Smooth muscle cell (in vitro differentiated cells): Measurements from ENCODE around the gene DBH. TPM values are rescaled to one million over a fixed set of nuclear protein-coding genes. Genes with fewer than 3 reads are reported as not detected.

Experiments used
- DNase-seq: peaks from one replicate; lab custom pipeline; 2025; ENCODE audit not compliant: unreplicated experiment; lab: John Stamatoyannopoulos, UW
- H2AFZ ChIP-seq: fragments of 200-600 bp; sonication (generic); 2 replicates; pipeline ENCODE4 v1.6.0; 2016; ENCODE audit warnings: antibody characterized with exemption, low read depth, mild to moderate bottlenecking
- H3F3A ChIP-seq: fragments of 200-600 bp; sonication (generic); 2 replicates; pipeline ENCODE4 v1.6.0; 2017; ENCODE audit warnings: antibody characterized with exemption, low read depth
- H3K27ac ChIP-seq: fragments of 200-600 bp; sonication (generic); 2 replicates; pipeline ENCODE4 v1.5.1; 2016; ENCODE audit warnings: low read depth, mild to moderate bottlenecking
- H3K27me3 ChIP-seq: fragments of 200-600 bp; sonication (generic); 2 replicates; pipeline ENCODE4 v1.6.1; 2016; ENCODE audit warnings: low read depth, mild to moderate bottlenecking
- H3K36me3 ChIP-seq: fragments of 200-600 bp; sonication (generic); 2 replicates; pipeline ENCODE4 v1.5.1; 2016; ENCODE audit warnings: low read depth
- H3K4me1 ChIP-seq: fragments of 200-600 bp; sonication (generic); 2 replicates; pipeline ENCODE4 v1.5.1; 2016; ENCODE audit warnings: low read depth
- H3K4me2 ChIP-seq: fragments of 200-600 bp; sonication (generic); 2 replicates; pipeline ENCODE4 v1.6.0; 2016; ENCODE audit warnings: mild to moderate bottlenecking
- H3K4me3 ChIP-seq: fragments of 200-600 bp; sonication (generic); 2 replicates; pipeline ENCODE4 v1.5.1; 2016; ENCODE audit warnings: mild to moderate bottlenecking
- H3K79me2 ChIP-seq: fragments of 200-600 bp; sonication (generic); 2 replicates; pipeline ENCODE4 v1.6.0; 2016; ENCODE audit warnings: low read depth, mild to moderate bottlenecking
- H3K9ac ChIP-seq: fragments of 200-600 bp; sonication (generic); 2 replicates; pipeline ENCODE4 v1.6.0; 2016; ENCODE audit warnings: low read depth
- H3K9me3 ChIP-seq: fragments of 200-600 bp; sonication (generic); replicated peaks from 2 replicates; pipeline ENCODE4 v1.5.1; 2016; ENCODE audit warnings: low read depth
- H4K20me1 ChIP-seq: fragments of 200-600 bp; sonication (generic); 2 replicates; pipeline ENCODE4 v1.6.0; 2016; ENCODE audit warnings: low read depth
- WGBS: methylation state at CpG from one replicate; pipeline ENCODE4 v1.1.7; 2016; ENCODE audit warnings: low lambda C conversion rate; 5-methylcytosine and 5-hydroxymethylcytosine counted together
- polyA plus RNA-seq: library from polyadenylated mRNA; unstranded; fragments of >200 nt; fragmentation: Nextera tagmentation; extraction: Ambion mirVana; gene quantifications from 2 replicates; pipeline ENCODE4 v1.2.1, GENCODE V29; 2016
- total RNA-seq: library from RNA; depleted of rRNA; stranded (reverse); fragments of >200 nt; gene quantifications from 2 replicates; pipeline ENCODE4 v1.2.3, GENCODE V29; 2014
- TF ChIP-seq, protein P1 (sequence below): fragments of 200-600 bp; sonication (generic); IDR thresholded peaks from 2 replicates; pipeline ENCODE4 v1.5.1; 2017; ENCODE audit warnings: borderline replicate concordance, mild to moderate bottlenecking, antibody characterized with exemption; ENCODE audit not compliant: insufficient read depth, poor library complexity, severe bottlenecking

Gene DBH
- total and polyA plus RNA-seq, 2 experiments from 2014 or later, result 0.22 TPM; not detected in 1

GRCh38 chr9:133608382-133608781 lies 27.8 kb upstream of the DBH start:
- H3F3A ChIP-seq, result no peaks in the 10 kb centered on the region
- no peak overlapping the region for H3K27ac ChIP-seq
- TF ChIP-seq, protein P1, sequence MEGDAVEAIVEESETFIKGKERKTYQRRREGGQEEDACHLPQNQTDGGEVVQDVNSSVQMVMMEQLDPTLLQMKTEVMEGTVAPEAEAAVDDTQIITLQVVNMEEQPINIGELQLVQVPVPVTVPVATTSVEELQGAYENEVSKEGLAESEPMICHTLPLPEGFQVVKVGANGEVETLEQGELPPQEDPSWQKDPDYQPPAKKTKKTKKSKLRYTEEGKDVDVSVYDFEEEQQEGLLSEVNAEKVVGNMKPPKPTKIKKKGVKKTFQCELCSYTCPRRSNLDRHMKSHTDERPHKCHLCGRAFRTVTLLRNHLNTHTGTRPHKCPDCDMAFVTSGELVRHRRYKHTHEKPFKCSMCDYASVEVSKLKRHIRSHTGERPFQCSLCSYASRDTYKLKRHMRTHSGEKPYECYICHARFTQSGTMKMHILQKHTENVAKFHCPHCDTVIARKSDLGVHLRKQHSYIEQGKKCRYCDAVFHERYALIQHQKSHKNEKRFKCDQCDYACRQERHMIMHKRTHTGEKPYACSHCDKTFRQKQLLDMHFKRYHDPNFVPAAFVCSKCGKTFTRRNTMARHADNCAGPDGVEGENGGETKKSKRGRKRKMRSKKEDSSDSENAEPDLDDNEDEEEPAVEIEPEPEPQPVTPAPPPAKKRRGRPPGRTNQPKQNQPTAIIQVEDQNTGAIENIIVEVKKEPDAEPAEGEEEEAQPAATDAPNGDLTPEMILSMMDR, result no peak
- H3K4me1 ChIP-seq, result no peaks in the 10 kb centered on the region
- DNase-seq, result no peak
- no peaks in the 10 kb centered on the region for H3K9me3 ChIP-seq
- no peak overlapping the region for H3K9ac ChIP-seq
- H3K79me2 ChIP-seq, result no peaks in the 10 kb centered on the region
- no peaks in the 10 kb centered on the region for H4K20me1 ChIP-seq
- H3K27me3 ChIP-seq, result peaks cover 19% of the 10 kb centered on the region
- no peak overlapping the region for H2AFZ ChIP-seq
- no peaks in the 10 kb centered on the region for H3K36me3 ChIP-seq
- no peak overlapping the region for H3K4me3 ChIP-seq
- 88% methylated on average over 7 of the region's 7 CpGs for WGBS
- peak overlapping the region; percentile 83 for H3K4me2 ChIP-seq

GRCh38 chr9:133608889-133609288 lies 27.3 kb upstream of the DBH start:
- Histone ChIP-seq H3K79me2 (no peaks in the 10 kb centered on the region), H3K9me3 (no peaks in the 10 kb centered on the region), H3K4me1 (no peaks in the 10 kb centered on the region), H2AFZ (no peak overlapping the region), H3K4me2 (peak overlapping the region; percentile 83), H4K20me1 (no peaks in the 10 kb centered on the region), H3F3A (no peaks in the 10 kb centered on the region), H3K36me3 (no peaks in the 10 kb centered on the region), H3K4me3 (peak overlapping the region; percentile 38), H3K27me3 (peaks cover 19% of the 10 kb centered on the region), H3K9ac (no peak overlapping the region), H3K27ac (no peak overlapping the region)
- TF ChIP-seq, protein P1, result no peak
- 26% methylated on average over 13 of the region's 41 CpGs for WGBS
- DNase-seq, result no peak

- no peaks in the 10 kb centered on the region for H3F3A ChIP-seq
- H3K27ac ChIP-seq, result no peak within 1 kb of the TSS
- peak; percentile 61 for DNase-seq
- H3K4me3 ChIP-seq, result peak within 1 kb of the TSS; percentile 38
- TF ChIP-seq, protein P1, result no peak
- H4K20me1 ChIP-seq, result no peaks in the 10 kb centered on the region
- no peaks in the 10 kb centered on the region for H3K36me3 ChIP-seq
- 17% methylated on average over 36 of the region's 61 CpGs for WGBS
- no peaks in the 10 kb centered on the region for H3K4me1 ChIP-seq
- peaks cover 23% of the 10 kb centered on the region for H3K27me3 ChIP-seq
- H3K4me2 ChIP-seq, result peak within 1 kb of the TSS; percentile 83
- H3K9me3 ChIP-seq, result no peaks in the 10 kb centered on the region
- H2AFZ ChIP-seq, result no peak within 1 kb of the TSS
- no peak within 1 kb of the TSS for H3K9ac ChIP-seq
- no peaks in the 10 kb centered on the region for H3K79me2 ChIP-seq
Observed at GRCh38 chr9:133609311-133610098, 26.7 kb upstream of the DBH start, which contains the start of gene FAM163B. Gene FAM163B, minus strand, starts transcription at chr9:133609389. Its CDS starts 29,166 bp downstream, at chr9:133580223.
